H9 (cell line): ENCODE results near the gene OS9. TPM values are rescaled to one million over a fixed set of nuclear protein-coding genes. Genes with fewer than 3 reads are reported as not detected.

Experiments
- DNase-seq: peaks from one replicate; pipeline ENCODE4 v3.0.0-alpha.2; 2017
- H2AFZ ChIP-seq: one replicate; pipeline ENCODE4 v1.6.1; 2013; ENCODE audit warnings: mild to moderate bottlenecking, low read length, control low read depth, moderate library complexity
- H2AK5ac ChIP-seq: 2 replicates; pipeline ENCODE4 v1.6.1; 2013; ENCODE audit warnings: low read length, control low read depth, mixed read lengths; ENCODE audit not compliant: insufficient read length
- H2BK120ac ChIP-seq: one replicate; pipeline ENCODE4 v1.6.1; 2013; ENCODE audit warnings: low read depth, mild to moderate bottlenecking, low read length, control low read depth, inconsistent platforms; ENCODE audit not compliant: poor library complexity, severe bottlenecking
- H2BK12ac ChIP-seq: 2 replicates; pipeline ENCODE4 v1.6.1; 2013; ENCODE audit warnings: low read length, control low read depth, mixed read lengths, low read depth; ENCODE audit not compliant: insufficient read length
- H2BK15ac ChIP-seq: 2 replicates; pipeline ENCODE4 v1.6.1; 2013; ENCODE audit warnings: low read depth, low read length, control low read depth
- H2BK20ac ChIP-seq: one replicate; pipeline ENCODE4 v1.6.1; 2013; ENCODE audit warnings: low read depth, mild to moderate bottlenecking, low read length, control low read depth, inconsistent platforms; ENCODE audit not compliant: poor library complexity, severe bottlenecking
- H2BK5ac ChIP-seq: 2 replicates; pipeline ENCODE4 v1.6.1; 2013; ENCODE audit warnings: low read length, control low read depth, mixed read lengths; ENCODE audit not compliant: insufficient read length
- H3K14ac ChIP-seq: 2 replicates; pipeline ENCODE4 v1.6.1; 2013; ENCODE audit warnings: low read length, control low read depth; ENCODE audit not compliant: insufficient read depth
- H3K18ac ChIP-seq: 2 replicates; pipeline ENCODE4 v1.6.1; 2013; ENCODE audit warnings: low read depth, mild to moderate bottlenecking, mixed read lengths, low read length, control low read depth; ENCODE audit not compliant: insufficient read length
- H3K23ac ChIP-seq: 2 replicates; pipeline ENCODE4 v1.6.1; 2013; ENCODE audit warnings: low read length, control low read depth, mixed read lengths, low read depth; ENCODE audit not compliant: insufficient read length
- H3K23me2 ChIP-seq: 2 replicates; pipeline ENCODE4 v1.6.1; 2013; ENCODE audit warnings: low read depth, mild to moderate bottlenecking, mixed read lengths, low read length, control low read depth; ENCODE audit not compliant: insufficient read length, poor library complexity, severe bottlenecking
- H3K27ac ChIP-seq: 2 replicates; pipeline ENCODE4 v1.5.1; 2013; ENCODE audit warnings: low read length, control low read depth, mixed read lengths, low read depth; ENCODE audit not compliant: insufficient read length
- H3K27me3 ChIP-seq: 2 replicates; pipeline ENCODE4 v1.6.1; 2013; ENCODE audit warnings: low read length, control low read depth, inconsistent platforms; ENCODE audit not compliant: insufficient read depth
- H3K4ac ChIP-seq: 2 replicates; pipeline ENCODE4 v1.6.1; 2013; ENCODE audit warnings: low read depth, mild to moderate bottlenecking, control low read depth, inconsistent platforms, low read length, moderate library complexity
- H3K4me1 ChIP-seq: 2 replicates; pipeline ENCODE4 v1.6.1; 2013; ENCODE audit warnings: low read length, control low read depth, inconsistent platforms; ENCODE audit not compliant: insufficient read depth
- H3K4me2 ChIP-seq: 2 replicates; pipeline ENCODE4 v1.6.1; 2013; ENCODE audit warnings: low read length, control low read depth, mixed read lengths; ENCODE audit not compliant: insufficient read length, insufficient read depth
- H3K56ac ChIP-seq: 2 replicates; pipeline ENCODE4 v1.6.1; 2013; ENCODE audit warnings: low read depth, mild to moderate bottlenecking, mixed read lengths, low read length, control low read depth; ENCODE audit not compliant: insufficient read length
- H3K79me1 ChIP-seq: 2 replicates; pipeline ENCODE4 v1.6.1; 2013; ENCODE audit warnings: low read depth, mild to moderate bottlenecking, moderate library complexity, low read length, control low read depth, inconsistent platforms; ENCODE audit not compliant: insufficient read depth, poor library complexity, severe bottlenecking
- H3K79me2 ChIP-seq: 2 replicates; pipeline ENCODE4 v1.6.1; 2013; ENCODE audit warnings: low read length, control low read depth, inconsistent platforms; ENCODE audit not compliant: insufficient read depth
- H3K9ac ChIP-seq: 2 replicates; pipeline ENCODE4 v1.6.1; 2013; ENCODE audit warnings: low read length, control low read depth, mixed read lengths; ENCODE audit not compliant: insufficient read length; ENCODE audit errors: extremely low read depth
- H3K9me3 ChIP-seq: one replicate; pipeline ENCODE4 v1.6.1; 2013; ENCODE audit warnings: low read depth, low read length, inconsistent platforms; ENCODE audit not compliant: control insufficient read depth
- H3T11ph ChIP-seq: one replicate; pipeline ENCODE4 v1.6.1; 2013; ENCODE audit warnings: mild to moderate bottlenecking, low read length, control low read depth, inconsistent platforms
- H4K20me1 ChIP-seq: one replicate; pipeline ENCODE4 v1.6.1; 2013; ENCODE audit not compliant: control insufficient read depth, insufficient read length, insufficient read depth
- H4K5ac ChIP-seq: 2 replicates; pipeline ENCODE4 v1.6.1; 2013; ENCODE audit warnings: low read depth, mild to moderate bottlenecking, mixed read lengths, low read length, control low read depth; ENCODE audit not compliant: insufficient read length
- H4K8ac ChIP-seq: replicated peaks from 2 replicates; pipeline ENCODE4 v1.6.1; 2013; ENCODE audit warnings: low read length, control low read depth, mixed read lengths, low read depth; ENCODE audit not compliant: insufficient read length
- H4K91ac ChIP-seq: 2 replicates; pipeline ENCODE4 v1.6.1; 2013; ENCODE audit warnings: low read depth, mild to moderate bottlenecking, moderate library complexity, mixed read lengths, low read length, control low read depth; ENCODE audit not compliant: insufficient read length
- H3K27ac Mint-ChIP-seq, 3 experiments: 2 replicates in 2 of 3; 3 replicates in 1 of 3; pipeline ENCODE4 v1.8.0; 2020 to 2021; ENCODE audit warnings: mixed read lengths in 3 of 3, mild to moderate bottlenecking in 1 of 3, moderate library complexity in 1 of 3
- H3K27me3 Mint-ChIP-seq: 2 replicates; pipeline ENCODE4 v1.8.0; 2021; ENCODE audit warnings: low read depth, mild to moderate bottlenecking, moderate library complexity, mixed read lengths
- H3K36me3 Mint-ChIP-seq, 3 experiments: 2 replicates in 2 of 3; 3 replicates in 1 of 3; pipeline ENCODE4 v1.8.0; 2020 to 2021; ENCODE audit warnings: low read depth in 3 of 3, mixed read lengths in 3 of 3; ENCODE audit not compliant: insufficient read depth in 1 of 3
- H3K4me1 Mint-ChIP-seq, 2 experiments: 2 replicates each; pipeline ENCODE4 v1.8.0; 2020; ENCODE audit warnings: mixed read lengths in 2 of 2
- H3K4me3 Mint-ChIP-seq, 2 experiments: 2 replicates in 1 of 2; 3 replicates in 1 of 2; pipeline ENCODE4 v1.8.0; 2020 to 2021; ENCODE audit warnings: mild to moderate bottlenecking in 2 of 2, mixed read lengths in 2 of 2, moderate library complexity in 1 of 2
- H3K9me3 Mint-ChIP-seq, 2 experiments: 2 replicates in 1 of 2; 3 replicates in 1 of 2; pipeline ENCODE4 v1.8.0; 2020; ENCODE audit warnings: mild to moderate bottlenecking in 2 of 2, mixed read lengths in 2 of 2, moderate library complexity in 1 of 2
- WGBS: extraction: QIAGEN DNeasy Blood & Tissue Kit; methylation state at CpG from one replicate; pipeline ENCODE4 v1.1.7; 2013; ENCODE audit warnings: missing lambda C conversion rate, low lambda C conversion rate, mixed read lengths; ENCODE audit not compliant: insufficient read length; ENCODE audit errors: extremely low coverage; 5-methylcytosine and 5-hydroxymethylcytosine counted together
- total RNA-seq: library from RNA; stranded (reverse); gene quantifications from 2 replicates; pipeline ENCODE4 v1.2.1, GENCODE V29; 2021
- TF ChIP-seq, protein P1 (sequence below): fragments of 200-600 bp; sonication (generic); conservative IDR thresholded peaks from 3 replicates; pipeline ENCODE4 v1.8.0; 2021; ENCODE audit warnings: antibody characterized with exemption, mild to moderate bottlenecking

OS9 gene
- total RNA-seq, 1 experiment from 2014 or later = 112 TPM

GRCh38 chr12:57734591-57734990 is 40.7 kb downstream of the OS9 start:
- no CpG with 5 or more reads among the region's 4 CpGs for WGBS
- no peak overlapping the region for H3K27ac Mint-ChIP-seq
- peaks cover 43% of the 10 kb centered on the region for H3K27me3 ChIP-seq

More at GRCh38 chr12:57734591-57734990, 40.7 kb downstream of the OS9 start:
- H3K4me1 Mint-ChIP-seq = peaks cover 19 to 31% of the 10 kb centered on the region in 2 experiments
- Histone ChIP-seq H4K91ac (no peak overlapping the region), H3K4me1 (no peaks in the 10 kb centered on the region), H3K56ac (no peak overlapping the region), H3K14ac (no peak overlapping the region), H3K79me2 (no peaks in the 10 kb centered on the region), H3K9me3 (no peaks in the 10 kb centered on the region), H3K79me1 (no peaks in the 10 kb centered on the region), H4K20me1 (peaks cover 2% of the 10 kb centered on the region), H3K4me2 (no peak overlapping the region), H2BK12ac (no peak overlapping the region), H2BK5ac (no peak overlapping the region), H3K27ac (no peak overlapping the region), H3K4ac (no peak overlapping the region), H2BK15ac (no peak overlapping the region), H2BK120ac (no peak overlapping the region), H3K9ac (no peak overlapping the region), H3K18ac (no peak overlapping the region), H3K23ac (no peak overlapping the region), H2BK20ac (no peak overlapping the region), H2AK5ac (no peak overlapping the region), H2AFZ (no peak overlapping the region), H3K23me2 (peaks cover 16% of the 10 kb centered on the region), H4K5ac (no peak overlapping the region), H3T11ph (no peak overlapping the region), H4K8ac (no peak overlapping the region)
- no peak for DNase-seq
- TF ChIP-seq, protein P1, sequence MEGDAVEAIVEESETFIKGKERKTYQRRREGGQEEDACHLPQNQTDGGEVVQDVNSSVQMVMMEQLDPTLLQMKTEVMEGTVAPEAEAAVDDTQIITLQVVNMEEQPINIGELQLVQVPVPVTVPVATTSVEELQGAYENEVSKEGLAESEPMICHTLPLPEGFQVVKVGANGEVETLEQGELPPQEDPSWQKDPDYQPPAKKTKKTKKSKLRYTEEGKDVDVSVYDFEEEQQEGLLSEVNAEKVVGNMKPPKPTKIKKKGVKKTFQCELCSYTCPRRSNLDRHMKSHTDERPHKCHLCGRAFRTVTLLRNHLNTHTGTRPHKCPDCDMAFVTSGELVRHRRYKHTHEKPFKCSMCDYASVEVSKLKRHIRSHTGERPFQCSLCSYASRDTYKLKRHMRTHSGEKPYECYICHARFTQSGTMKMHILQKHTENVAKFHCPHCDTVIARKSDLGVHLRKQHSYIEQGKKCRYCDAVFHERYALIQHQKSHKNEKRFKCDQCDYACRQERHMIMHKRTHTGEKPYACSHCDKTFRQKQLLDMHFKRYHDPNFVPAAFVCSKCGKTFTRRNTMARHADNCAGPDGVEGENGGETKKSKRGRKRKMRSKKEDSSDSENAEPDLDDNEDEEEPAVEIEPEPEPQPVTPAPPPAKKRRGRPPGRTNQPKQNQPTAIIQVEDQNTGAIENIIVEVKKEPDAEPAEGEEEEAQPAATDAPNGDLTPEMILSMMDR = no peak
- no peaks in the 10 kb centered on the region; a peak in 1 of 5 replicates for H3K9me3 Mint-ChIP-seq
- peak overlapping the region in 1 of 2 experiments; percentile 6; a peak in 1 of 5 replicates for H3K4me3 Mint-ChIP-seq
- peaks cover 95% of the 10 kb centered on the region for H3K27me3 Mint-ChIP-seq
- no peaks in the 10 kb centered on the region; a peak in 1 of 7 replicates for H3K36me3 Mint-ChIP-seq
